RPMI7951 (cell line): ENCODE data around the gene VTI1A. TPM values are rescaled to one million over a fixed set of nuclear protein-coding genes. Genes with fewer than 3 reads are reported as not detected.
"Not testable (repeated sequence)": the region's sequence is repeated elsewhere in the genome, so short reads cannot be mapped to it uniquely, and the experiment has no call there.

Experiments used
- DNase-seq: peaks from one replicate; pipeline ENCODE4 v3.0.0-alpha.2; 2012; ENCODE audit warnings: low read depth
- total RNA-seq: library from RNA; depleted of rRNA; stranded (reverse); fragments of >200 nt; shearing (Covaris generic); gene quantifications from 2 replicates; pipeline ENCODE4 v1.2.3, GENCODE V29; 2014

VTI1A gene
- total RNA-seq, 1 experiment from 2014 or later, result 22.9 TPM

DNA sequence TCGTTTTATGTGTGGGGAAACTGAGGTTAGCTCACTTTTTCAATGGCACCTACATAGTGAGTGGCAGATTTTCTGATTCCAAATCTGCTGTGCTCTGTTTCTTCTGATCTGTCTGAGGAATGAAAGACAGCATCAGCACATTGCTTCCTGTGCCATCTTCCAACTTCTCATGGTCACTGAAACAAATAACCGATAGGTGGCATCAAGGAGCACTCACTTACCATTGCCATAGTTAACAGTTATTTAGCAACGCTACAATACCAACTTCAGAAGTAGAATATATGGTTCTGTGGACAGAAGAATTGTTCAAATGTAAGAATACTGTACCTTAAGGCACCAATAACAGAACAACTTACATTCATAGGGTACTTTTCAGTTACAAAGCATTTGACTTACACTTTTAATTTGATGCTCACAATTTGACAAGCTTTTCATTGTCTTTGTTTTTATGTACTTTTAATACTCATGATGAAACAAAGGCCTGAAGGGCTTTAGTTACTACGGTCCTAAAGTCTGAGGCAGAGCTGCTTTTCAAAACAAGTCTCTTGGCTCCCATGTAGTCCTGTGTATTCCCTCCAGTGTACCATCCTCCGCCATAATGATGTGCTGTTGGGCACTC lies 274.2 kb downstream of the VTI1A start:
- DNase-seq, result peak; percentile 53

GRCh38 chr10:112722758-112723157 lies 275.7 kb downstream of the VTI1A start:
- DNase-seq, result no peak

- DNase-seq, result peak; percentile 36
Measured at GRCh38 chr10:112723876-112724275, 276.9 kb downstream of the VTI1A start.

DNA sequence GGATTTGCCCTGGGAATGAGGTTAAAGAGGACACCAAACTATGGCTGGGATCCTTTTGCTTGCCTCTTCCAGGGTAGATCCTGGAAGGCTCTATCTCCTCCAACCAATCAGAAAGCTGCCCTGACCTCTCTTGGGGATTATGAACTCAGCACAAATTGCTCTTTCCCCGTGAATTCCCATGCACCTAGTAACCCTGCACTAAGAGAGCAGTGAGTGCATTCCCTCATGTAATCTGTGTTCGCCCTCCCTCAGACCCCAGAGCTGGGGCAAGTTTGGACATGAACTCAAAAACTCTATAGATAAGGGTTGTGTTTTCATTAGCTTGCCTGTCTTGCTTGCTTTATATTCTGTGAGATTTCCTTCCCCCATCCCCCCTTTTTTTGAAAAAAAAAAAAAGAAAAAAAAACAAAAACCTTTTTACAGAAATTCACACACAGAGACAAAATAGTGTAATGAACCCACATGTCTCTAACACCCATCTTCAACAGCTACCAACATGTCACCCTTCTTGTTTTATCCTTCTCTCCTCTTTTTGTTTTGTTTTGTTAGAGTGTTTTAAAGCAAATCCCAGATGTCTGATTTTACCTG lies 277.5 kb downstream of the VTI1A start:
- no peak for DNase-seq

- DNase-seq, result no peak
Measured at GRCh38 chr10:112728118-112728883, 281.3 kb downstream of the VTI1A start.

DNA sequence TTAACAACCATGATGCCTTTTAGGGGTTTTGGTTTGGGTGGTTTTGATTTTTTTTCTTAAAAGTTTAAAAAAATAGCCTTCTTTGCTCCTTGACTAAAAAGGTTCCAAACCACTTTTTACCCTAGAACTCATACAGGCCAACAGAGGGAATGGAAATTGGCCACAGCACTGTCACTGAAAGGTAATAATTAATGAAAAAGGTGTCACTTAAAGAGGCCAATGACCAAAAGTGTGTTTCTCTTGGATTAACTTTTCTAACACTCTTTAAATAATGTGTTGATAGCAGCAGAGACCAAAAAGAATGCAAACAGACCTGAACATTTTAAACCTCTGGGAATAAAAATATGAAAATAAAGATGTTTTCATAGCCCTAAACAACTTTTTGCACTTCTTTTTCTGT lies 282.0 kb downstream of the VTI1A start:
- no peak for DNase-seq

GRCh38 chr10:112731450-112731849 lies 284.4 kb downstream of the VTI1A start:
- DNase-seq, result not testable (repeated sequence)

GRCh38 chr10:112732277-112732921 lies 285.4 kb downstream of the VTI1A start:
- DNase-seq, result peak; percentile 74

- DNase-seq, result no peak
Measured at GRCh38 chr10:112735041-112735695, 288.2 kb downstream of the VTI1A start.

DNA sequence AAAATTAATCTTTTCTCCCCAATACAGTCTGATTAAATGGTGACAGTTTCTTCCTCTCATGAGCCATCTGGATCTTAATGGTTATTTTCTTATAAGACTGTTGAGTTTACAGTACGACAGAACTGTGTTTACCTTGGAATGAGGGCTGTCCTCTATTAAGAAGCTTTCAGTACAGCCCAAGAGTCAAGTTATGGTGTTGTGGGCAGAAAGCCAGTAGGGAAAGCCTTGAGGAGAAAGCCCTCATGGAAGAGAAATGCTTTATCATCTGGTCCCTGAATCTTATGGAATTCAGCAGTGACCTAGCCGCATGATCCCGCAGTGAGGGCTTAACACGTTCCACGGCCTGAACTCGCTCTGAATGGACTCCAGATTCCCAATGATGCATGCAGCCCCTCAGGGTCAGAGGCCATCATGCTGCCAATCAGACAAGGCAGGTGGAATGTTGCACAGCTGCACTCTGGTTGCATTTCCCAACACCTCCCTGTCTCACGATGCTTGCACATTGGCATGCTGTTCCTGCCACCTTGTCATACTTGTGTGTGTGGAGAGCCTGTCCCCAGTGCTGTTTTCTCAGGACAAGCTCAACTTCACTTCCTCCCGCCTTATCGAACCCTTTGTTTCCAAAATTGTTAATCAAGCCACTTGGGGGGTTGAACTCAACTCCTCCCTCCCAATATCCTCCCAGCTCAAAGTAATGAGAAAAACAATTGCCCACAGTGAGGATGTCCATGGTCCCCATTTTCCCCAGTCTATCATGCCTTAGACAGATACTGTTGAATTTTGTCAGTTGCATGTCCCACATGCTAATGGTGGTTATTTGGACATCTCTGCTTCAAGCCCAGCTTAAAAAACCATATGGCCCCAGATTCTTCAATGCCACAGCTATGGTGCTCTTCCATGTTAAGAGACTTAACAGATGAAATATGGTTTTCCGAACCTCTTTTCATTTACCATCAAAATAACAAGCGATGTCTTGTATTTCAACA lies 291.9 kb downstream of the VTI1A start:
- no peak for DNase-seq

- peak; percentile 38 for DNase-seq
Measured at GRCh38 chr10:112739592-112740353, 292.8 kb downstream of the VTI1A start.

DNA sequence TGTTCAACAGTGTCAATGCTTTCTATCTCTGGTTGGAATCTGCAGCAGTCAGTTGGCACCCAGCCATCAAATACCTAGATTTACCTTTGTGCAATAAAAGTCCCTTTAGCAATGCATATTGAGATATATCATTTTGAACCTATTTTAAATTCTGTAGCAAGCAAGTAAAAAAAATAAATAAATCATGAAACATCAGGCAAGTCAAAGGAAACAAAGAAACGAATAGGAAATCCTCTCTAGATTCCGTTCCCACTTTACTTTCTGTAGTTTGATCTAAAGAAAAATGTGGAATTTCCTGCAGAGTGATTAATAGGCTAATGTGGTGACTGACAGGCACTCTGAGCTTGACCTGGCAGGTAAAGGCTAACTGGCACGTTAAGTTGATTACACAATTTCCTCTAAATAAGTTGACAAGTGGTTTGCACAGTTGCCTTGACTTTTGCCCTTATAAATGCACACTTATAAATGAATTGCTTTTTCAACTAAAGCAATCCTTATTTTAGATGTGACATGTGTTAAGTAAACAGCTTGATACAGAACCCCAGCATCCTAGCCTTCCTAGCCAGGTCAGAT lies 294.9 kb downstream of the VTI1A start:
- DNase-seq, result no peak

DNA sequence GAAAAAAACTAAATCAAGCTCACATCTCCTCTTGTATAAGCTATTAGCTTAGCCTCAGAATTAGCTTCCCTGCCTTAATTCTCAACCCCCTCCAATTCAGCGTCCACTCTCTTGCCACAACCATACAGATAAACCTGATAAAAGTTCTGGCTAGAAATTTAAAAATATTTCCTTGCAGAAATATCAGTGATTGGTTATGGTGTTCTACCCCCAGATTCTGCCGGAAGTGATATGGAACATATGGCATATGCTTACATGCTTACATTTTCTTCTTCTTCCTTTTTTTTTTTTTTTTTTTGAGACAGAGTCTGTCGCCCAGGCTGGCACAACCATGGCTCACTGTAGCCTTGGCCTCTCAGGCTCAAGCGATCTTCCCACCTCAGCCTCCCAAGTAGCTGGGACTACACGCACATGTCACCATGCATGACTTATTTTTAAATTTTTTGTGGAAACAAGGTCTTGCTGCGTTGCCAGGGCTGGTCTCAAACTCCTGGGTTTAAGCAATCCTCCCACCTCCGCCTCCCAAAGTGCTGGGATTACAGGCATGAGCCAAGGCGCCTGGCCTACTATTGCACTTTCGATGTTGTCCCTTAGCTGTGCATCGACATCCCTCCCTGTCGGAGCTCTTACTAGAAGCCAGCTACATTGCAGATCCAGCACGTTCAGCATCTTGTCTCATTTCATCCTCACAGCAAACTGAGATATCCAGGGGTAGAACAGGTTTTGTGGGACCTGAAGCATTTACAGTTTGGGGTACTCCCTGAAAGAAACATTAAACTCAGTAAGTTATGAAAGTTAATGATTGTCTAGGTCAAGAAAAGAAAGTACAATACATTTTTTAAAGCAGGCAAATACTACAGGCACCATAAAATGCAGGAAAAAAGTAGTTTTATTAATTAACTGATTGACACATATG lies 297.4 kb downstream of the VTI1A start:
- no peak for DNase-seq

DNA sequence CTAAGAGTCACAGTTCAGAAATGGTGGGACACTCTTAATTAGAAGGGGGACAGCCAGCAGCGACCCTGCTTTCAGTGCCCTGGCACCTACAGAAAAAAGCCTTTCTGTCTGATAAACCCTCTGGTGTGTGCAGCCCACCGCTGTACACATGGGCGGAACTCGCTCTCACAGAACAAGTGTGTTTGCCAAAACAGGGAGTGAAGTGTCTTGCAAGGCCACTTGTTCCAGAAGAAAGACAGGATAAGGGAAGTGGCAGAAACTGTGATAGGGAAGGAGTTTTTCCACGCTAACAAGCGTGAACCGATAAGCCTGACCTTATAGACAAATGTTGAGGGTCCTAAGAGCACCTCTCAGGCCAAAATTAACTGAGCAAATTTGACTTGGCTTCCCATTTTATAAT lies 299.3 kb downstream of the VTI1A start:
- no peak for DNase-seq

GRCh38 chr10:112750427-112751167 lies 303.6 kb downstream of the VTI1A start:
- DNase-seq, result no peak

GRCh38 chr10:112751651-112752050 lies 304.6 kb downstream of the VTI1A start:
- no peak for DNase-seq

DNA sequence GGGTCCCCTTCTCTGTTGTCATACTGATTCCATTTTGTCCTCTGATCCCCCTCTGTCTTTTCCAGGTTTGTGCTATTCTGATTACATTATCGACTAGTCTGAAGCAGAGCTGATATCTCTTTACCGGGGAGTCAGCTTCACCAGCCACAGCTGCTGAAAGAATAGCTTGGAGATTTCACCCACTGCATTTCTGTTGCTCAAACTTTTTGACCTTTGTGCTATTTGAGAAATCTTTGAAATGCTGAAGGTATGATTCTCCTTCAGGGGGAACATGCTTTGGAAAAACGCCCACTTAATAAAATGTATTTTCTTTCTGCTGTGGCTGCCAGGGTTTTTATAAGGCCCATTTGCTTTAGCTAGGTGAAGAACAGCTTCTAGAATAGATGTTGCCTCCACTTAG lies 305.3 kb downstream of the VTI1A start:
- no peak for DNase-seq

DNA sequence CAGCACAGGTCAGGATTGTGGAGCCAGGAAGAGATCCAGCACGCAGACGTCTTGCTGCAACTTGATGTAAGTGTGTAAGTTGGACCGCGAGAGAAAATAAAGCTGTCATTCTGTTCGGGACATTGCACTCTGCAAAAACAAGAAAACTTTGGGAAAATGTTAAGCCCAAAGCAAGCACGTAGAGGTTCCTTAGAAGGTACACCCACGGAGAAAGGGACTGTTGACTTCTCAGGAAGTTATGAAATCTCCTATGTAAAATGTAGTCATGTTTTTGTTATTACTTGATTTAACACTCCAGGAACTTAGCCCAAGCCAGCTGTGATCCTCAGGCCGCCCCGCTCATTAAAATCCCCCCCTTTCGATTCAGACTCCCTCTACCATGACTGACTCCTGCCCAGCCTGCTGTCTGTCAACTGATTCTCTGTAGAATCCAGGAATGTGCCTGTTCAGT lies 307.0 kb downstream of the VTI1A start:
- no peak for DNase-seq
